ENCODE measurements around the gene CLIP2. TPM values are rescaled to one million over a fixed set of nuclear protein-coding genes. Genes with fewer than 3 reads are reported as not detected.
"Not testable (repeated sequence)": the region's sequence is repeated elsewhere in the genome, so short reads cannot be mapped to it uniquely, and the experiment has no call there.

Gene CLIP2
- total RNA-seq, 1 donor from 2014 or later, result 39.0 TPM

- DNase-seq, result no peak
Observed at GRCh38 chr7:74404741-74405140, 115.5 kb downstream of the CLIP2 start.

- DNase-seq, result no peak
Observed at GRCh38 chr7:74405191-74405898, 116.1 kb downstream of the CLIP2 start.

- no peak for DNase-seq
Observed at GRCh38 chr7:74405899-74406512, 116.8 kb downstream of the CLIP2 start.

- no peak for DNase-seq
Observed at GRCh38 chr7:74407958-74408357, 118.8 kb downstream of the CLIP2 start.

- DNase-seq, result no peak
Observed at GRCh38 chr7:74409571-74409970, 120.4 kb downstream of the CLIP2 start.

- DNase-seq, result no peak
Observed at GRCh38 chr7:74410772-74411171, 121.6 kb downstream of the CLIP2 start.

- DNase-seq, result not testable (repeated sequence)
Observed at GRCh38 chr7:74411571-74411970, 122.4 kb downstream of the CLIP2 start.

GRCh38 chr7:74412056-74412455, 122.8 kb downstream of the CLIP2 start:
- DNase-seq, result no peak

GRCh38 chr7:74412603-74413002, 123.4 kb downstream of the CLIP2 start:
- DNase-seq, result no peak

GRCh38 chr7:74414595-74415333, 125.6 kb downstream of the CLIP2 start:
- not testable (repeated sequence) for DNase-seq

- peak; percentile 84 for DNase-seq
Observed at GRCh38 chr7:74417419-74417971, 128.3 kb downstream of the CLIP2 start.

- DNase-seq, result no peak
Observed at GRCh38 chr7:74418076-74418475, 128.9 kb downstream of the CLIP2 start.

GRCh38 chr7:74418538-74418937, 129.3 kb downstream of the CLIP2 start:
- no peak for DNase-seq

GRCh38 chr7:74419232-74419631, 130.0 kb downstream of the CLIP2 start:
- not testable (repeated sequence) for DNase-seq

GRCh38 chr7:74420006-74420405, 130.8 kb downstream of the CLIP2 start:
- no peak for DNase-seq

GRCh38 chr7:74424291-74424880, 135.2 kb downstream of the CLIP2 start:
- DNase-seq, result no peak

GRCh38 chr7:74428023-74428422, 138.8 kb downstream of the CLIP2 start:
- no peak for DNase-seq

GRCh38 chr7:74429153-74429747, 140.0 kb downstream of the CLIP2 start:
- peak; percentile 43 for DNase-seq

GRCh38 chr7:74430409-74430808, 141.2 kb downstream of the CLIP2 start:
- DNase-seq, result not testable (repeated sequence)

GRCh38 chr7:74430961-74431466, 141.8 kb downstream of the CLIP2 start:
- DNase-seq, result peak; percentile 43

GRCh38 chr7:74437291-74437571, 148.0 kb downstream of the CLIP2 start:
- DNase-seq, result not testable (repeated sequence)

- DNase-seq, result no peak
Observed at GRCh38 chr7:74438327-74438726, 149.1 kb downstream of the CLIP2 start.
